Measurements from ENCODE around the gene CDK14.

CDK14 gene

DNA sequence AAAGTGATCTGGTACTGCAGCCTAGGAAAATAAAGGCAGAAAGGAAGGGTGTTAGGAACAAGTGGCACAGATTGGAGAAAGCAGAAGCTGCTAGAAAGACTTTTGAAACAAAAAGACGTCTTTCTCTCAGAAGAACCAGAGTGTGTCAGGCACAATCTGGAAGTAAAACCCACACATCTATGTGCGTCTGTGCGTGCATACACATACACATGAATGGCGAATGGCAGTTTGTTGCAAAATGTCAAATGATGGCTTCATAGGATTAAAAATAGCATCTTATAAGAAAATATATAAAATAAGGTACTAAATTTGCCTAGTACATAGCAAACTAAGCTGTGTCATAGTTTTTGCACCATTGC is 246.3 kb downstream of the CDK14 start:
- DNase-seq (ENCODE audit: low spot score): no peak

DNA sequence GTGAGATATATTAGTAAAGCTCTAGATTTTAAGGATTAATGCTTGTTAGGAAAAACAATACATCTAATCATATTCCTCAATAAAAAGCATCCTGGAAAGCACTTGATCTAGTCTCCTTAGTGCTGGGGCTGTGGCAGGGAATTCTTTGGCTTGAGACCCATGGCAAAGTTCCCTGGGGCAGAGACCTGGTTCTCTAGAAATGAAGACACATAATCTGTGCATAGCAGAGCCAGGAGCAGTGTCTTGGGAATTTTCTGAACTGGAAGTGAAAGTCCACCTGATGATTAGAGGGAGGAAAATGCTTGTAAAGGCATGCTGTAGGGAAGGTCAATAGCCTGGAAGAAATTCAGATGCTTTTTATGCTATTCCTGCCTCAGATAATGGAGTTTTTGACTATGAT is 247.4 kb downstream of the CDK14 start:
- no peak for DNase-seq (ENCODE audit: low spot score)

DNA sequence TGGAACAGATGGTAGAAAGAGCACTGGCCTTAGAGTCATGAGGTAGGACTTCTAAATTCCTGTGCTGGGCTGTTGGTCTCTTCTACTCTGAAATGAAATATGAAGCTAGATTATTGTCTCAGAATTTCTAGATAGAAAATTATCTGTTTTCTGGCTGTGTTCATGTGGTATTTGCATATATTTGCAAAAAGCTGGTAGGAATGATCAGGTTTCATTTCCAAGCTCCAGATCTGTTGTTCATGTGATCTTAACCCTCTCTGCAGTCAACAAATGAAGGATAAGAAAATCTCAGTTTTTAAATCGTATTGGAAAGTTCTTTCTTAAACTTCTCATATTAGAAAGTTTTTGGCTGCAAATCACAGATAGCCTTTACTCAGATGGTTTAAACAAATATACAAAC is 248.3 kb downstream of the CDK14 start:
- DNase-seq (ENCODE audit: low spot score): no peak

DNA sequence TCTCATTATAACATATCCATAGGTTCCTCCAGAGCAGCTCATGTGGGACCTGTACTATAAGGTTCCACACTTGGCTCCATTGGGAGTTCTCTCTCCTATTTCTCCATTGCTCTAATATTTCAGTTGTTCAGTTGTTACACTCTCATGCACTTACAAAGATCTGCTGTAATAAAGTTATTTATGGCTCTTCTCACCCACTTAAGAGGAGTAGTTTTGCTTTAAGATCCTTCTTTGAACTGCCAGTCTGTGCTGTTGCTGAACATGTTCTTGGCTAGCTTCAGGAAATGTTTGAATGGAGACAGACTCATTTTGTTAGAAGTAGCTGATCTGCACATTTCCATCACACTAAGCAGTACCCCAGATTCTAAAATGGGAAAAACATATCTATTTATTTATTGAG is 250.1 kb downstream of the CDK14 start:
- DNase-seq (ENCODE audit: low spot score): no peak

DNA sequence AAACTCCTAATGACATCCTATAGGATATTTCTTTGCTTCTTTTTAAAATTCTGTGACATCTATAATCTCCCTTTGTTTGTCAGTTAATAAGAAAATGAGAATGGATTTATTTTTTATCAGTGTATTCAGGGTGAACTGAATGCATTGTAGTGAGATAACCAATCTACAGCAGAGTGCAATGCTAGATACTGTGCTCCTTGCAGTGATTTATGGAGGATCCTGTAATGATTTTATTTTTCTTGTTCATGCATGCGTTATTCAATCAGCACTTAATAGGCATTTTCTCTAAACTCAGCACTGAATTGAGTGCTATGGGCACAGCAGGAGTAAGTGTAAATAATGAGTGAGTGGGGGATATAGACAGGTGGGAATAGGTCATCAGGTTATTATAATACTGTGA is 253.9 kb downstream of the CDK14 start:
- no peak for DNase-seq (ENCODE audit: low spot score)

DNA sequence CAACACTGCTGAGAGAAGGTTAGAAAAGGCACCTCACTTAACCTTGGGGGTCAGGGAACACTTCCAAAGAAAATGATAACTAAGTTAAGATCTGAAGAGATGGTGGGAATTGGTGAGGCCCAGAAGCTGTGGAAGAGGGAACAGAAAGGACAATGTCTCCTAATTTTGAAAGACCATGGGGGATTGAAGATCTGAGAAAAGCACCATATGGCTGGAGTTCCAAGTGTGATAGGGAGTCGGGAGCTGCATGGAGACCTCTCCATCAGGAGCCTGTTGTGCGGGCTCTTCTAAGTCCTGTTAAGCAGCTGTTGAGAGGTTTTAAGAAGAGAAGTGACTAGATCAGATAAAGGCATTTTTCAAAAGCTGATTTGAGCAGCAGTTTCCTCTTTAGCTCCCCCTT is 254.3 kb downstream of the CDK14 start:
- no peak for DNase-seq (ENCODE audit: low spot score)

DNA sequence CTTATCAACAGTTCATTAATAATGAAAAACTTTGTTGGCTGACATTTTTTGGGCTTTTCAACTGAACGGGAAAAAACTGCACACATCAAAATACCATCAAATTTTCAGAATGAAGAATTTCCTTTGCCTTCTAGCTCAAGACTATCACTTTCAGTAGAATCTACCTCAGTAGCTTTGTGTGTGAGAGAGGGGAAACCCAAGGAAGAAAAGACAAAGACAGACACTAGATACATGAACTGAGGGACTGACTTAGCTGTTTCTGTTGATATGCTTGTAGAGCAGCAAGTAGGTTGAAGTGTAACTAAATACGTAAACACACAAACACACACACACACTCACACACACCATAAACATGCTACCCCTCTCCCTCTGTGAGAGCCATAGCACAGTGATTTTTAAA is 257.1 kb downstream of the CDK14 start:
- no peak for DNase-seq (ENCODE audit: low spot score)

DNA sequence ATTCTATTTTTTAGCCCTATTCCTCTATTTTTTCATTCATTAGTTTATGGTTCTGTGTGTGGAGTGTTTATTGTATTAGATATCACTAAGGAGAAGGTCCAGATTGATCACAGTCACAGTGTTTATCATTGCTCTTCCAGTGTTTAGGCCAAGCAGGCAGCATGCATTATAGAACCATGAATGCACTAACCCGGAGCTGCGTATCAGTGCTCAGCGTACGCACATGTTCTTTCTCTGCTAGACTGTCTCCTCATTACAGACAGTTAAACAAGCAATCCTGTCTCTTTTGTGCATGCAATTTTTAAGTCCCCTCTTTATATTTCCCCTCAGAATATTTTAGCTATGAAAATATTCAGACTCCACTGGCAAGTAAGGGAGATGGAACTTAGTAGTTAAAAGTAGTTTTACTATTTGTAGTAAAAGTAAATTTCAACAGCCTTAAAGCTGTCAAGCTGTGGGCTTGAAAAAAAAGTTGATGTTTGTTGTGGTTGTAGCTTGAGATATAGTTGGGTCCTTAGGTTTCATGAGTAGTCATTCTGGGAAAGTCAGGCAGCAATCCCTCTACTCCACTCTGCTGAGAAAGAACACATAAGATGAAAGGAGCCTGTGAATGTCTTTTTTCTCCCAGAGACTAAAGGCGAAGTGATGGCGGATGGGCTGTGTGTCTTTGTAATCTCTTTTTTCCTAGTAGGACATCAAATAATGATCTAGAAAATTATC is 260.4 kb downstream of the CDK14 start:
- DNase-seq (ENCODE audit: low spot score): no peak

DNA sequence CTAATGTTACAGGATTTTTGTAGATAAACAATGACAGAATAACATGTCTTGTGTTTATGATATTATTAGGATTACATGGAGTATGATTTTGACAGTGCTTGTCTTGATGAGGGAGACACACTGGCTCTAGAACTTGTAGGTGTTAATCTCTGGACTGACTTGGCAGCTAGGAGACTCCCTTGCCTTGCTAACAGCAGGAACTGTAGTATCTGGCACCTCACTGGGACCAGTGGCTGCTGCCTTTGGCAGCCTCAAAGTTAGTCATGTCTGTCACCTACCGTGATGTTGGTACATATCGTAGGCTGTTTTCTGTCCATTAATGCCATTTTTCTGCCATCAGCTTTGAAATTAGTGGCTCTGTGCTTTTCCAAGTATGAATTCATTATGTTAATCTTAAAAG is 261.5 kb downstream of the CDK14 start:
- DNase-seq (ENCODE audit: low spot score): no peak

DNA sequence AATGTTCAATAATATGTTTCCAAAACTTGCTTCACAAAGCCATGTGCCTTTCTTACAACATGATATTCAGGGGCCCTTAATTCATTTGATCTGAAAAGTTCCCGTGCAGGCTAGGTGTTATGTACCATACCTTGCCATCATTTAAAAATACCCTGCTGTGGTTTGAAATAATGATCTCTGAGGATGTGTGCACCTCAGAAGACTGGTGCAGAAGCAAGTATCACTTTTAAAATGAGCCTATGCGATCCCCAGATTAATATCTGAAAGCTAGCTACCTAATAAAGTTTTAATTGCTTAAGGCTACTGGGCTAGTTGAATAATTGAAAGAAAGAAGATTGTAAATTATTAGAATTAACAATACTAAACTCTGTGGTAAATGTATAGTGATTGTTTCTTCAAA is 262.4 kb downstream of the CDK14 start:
- DNase-seq (ENCODE audit: low spot score): no peak

DNA sequence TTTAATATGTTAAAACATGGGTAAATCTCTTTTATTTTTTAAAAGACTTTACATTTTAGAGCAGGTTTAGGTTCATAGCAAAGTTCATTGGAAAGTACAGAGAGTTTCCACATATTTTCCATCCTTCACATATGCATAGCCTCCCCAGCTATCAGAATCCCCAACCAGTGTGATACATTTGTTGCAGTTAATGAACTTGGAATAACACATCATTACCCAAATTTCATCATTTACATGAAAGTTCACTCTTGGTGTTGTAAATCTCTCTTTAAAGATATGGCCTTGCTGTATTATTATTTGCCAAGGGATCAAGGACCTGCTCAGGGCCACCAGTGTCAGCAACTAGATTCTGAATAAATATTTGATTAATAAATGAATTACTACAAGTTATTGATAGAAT is 263.4 kb downstream of the CDK14 start:
- no peak for DNase-seq (ENCODE audit: low spot score)

DNA sequence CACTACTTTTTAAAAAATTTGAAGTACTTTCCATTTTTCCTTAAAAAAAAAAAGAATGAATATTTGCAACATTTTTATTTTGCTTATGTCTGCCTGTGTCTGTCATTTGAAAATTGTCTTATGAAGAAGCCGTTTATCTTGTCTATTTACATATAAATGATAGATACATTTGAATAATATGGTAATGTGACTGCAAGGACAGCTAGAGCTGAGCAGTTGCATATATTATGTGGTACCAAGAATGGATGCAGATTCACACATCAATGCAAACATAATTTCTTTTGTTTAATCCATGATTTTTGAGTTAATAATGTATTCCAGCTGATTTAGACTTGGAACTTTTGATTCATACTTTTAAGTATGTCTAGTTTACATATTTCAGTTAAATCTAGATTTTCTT is 268.0 kb downstream of the CDK14 start:
- no peak for DNase-seq (ENCODE audit: low spot score)

DNA sequence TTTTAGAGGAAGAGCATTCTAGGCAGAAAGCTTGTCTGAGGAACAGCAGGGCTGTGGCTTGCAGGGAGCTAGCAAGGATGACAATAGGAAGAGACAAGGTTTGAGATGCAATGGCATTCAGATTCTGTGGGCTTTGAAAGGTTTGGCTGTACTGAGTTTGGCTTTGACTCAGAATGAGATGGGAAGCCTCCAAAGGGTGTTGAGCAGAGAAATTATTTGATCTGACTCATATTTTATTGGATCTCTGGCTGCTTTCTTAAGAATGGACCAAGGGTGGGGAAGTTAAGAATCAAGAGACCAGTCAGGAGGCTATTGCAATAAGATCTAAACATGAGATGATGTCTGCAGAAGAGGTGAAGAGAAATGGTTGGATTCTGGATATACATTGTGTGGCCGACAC is 273.2 kb downstream of the CDK14 start:
- no peak for DNase-seq (ENCODE audit: low spot score)

DNA sequence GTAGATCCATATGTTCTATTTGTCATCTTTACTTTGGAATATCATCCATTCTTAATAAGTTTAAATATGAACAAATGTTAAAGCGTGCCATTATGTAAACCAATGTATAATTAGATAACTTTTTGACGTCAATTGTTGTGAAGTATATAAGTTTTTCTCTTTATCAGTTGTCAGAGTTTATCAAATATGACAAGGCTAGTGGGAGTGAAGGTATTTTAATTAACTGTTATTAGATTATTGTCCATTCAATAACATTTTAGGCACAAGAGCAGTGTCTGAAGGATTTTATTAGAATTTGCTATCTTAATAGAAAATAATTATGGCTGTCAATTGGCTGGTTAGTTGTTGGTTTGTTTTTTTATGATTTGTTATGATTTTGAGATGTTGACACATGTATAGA is 280.6 kb downstream of the CDK14 start:
- no peak for DNase-seq (ENCODE audit: low spot score)

DNA sequence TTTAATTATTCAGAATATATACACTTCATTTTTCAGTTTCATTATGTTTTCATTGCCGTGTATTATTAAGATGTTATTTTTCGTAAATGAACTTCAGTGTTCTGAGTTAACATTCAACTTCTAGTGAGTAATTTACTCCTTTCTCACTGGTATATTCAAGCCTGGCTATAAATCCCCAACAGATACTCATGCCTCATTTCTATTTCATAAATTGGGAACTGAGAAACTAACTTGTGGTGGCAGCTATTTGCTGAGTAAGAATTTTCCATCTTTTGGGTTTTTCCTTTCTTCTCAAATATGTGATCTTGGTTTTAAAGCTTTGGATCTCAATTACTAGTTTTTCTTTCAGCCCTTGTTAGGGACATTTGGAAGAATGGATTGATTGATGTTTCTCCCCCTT is 281.1 kb downstream of the CDK14 start:
- no peak for DNase-seq (ENCODE audit: low spot score)

DNA sequence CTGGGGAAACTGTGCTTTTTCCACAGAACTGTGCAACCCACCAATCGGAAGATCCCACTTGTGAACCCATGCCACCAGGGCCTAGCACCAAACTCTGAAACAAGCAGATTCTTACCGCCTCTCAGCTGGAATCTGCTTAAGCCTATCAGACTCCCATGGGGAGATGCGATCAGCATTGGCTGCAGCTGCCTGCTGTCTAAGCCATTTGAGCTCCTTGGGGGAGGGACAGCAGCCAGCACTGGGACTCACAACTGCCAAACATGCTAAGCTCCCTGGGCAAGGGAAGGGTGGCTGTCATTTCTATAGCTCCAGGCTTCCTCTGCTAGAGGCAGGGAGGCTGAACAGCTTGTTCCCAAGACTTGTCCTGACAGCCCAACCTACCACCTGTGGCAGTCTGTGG is 283.8 kb downstream of the CDK14 start:
- DNase-seq (ENCODE audit: low spot score): no peak

DNA sequence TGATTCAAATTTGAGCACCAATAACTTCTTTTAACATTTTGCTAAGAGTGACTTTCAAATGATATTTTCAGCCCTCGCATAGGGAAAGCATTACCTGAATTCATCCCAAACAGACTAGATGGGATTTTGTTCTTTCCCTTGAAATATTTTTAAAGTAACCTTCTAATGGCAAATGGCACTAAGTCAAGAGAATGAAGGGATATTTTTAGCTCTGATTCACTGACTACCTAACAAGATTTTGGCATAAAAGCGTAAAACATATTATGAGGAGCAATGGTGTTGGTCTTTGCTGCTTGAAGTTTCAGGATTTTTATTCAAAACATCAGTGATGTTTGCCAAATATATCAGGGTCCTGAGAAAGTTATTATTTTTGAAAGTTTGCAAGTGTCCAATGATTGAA is 290.3 kb downstream of the CDK14 start:
- no peak for DNase-seq (ENCODE audit: low spot score)

DNA sequence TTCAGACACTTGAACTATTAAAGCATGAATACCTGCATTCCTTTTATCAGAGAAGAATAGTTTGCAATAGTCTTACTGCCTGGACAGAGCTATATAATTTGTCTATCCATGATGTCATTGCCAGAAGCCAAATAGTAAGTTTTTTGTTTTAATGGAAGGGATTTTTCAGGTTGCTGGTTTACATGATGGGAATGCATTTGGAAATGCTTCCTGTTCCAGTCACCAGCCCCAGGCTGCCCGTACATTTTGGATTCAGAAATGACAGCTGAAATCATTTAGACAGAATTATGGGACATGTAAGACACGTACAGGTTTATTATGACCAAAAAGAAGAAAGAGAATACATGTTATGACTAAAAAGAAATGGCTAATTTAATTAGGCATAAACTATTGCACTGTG is 293.1 kb downstream of the CDK14 start:
- DNase-seq (ENCODE audit: low spot score): no peak

DNA sequence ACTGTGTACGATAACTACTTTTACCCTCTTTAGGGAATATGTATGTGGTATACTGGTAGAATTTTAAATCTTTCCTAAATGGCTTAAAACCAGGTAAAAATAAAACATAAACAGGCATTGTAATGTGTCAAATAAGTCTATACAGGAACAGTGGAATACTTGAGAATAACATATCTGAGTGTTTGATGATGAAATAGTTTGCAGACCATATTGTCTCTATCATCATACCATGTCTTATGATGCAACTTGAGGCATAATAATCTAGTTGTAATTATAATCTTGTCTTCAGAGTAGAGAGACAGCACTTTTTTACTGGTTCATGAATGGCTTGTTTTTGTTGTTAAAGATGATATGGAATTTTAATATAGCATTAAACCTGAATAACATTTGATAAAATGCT is 293.5 kb downstream of the CDK14 start:
- DNase-seq (ENCODE audit: low spot score): no peak

DNA sequence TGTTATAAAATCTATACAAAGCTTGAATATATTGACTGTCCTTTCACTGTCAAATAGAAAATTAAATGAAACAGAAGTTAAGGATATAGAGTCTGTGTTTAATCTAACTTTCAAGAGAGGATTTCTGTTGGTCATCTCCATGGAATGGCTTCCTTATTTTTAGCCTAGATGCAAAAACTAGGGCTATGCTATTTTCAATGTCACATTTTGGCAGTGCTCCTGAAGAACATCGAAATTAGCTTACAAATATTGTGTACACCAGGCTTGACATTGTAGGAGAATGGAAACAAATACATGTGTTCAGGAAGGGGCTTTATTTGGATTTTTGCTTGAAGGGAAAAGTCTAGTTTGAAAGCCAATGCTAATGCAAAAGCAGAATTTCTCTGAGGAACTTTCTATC is 295.4 kb downstream of the CDK14 start:
- DNase-seq (ENCODE audit: low spot score): no peak

DNA sequence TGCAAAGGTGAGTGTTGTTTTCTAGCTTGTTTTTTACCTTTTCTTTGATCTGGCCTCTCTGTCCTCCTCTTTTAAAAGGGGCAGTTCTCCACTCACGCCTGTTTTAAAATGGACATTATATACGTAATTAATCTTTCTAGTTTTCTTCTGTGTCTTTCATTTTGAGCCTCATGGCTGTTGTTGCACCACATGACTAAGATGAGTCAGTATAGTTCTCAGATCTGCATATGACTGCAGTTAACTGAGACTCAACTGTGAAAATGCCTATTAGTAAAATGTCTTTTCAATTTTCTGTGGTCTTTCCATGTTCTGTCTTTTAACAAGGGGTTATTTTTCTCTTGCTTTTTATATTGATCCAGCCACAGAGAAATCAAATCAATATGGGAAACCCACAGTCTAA is 296.1 kb downstream of the CDK14 start:
- no peak for DNase-seq (ENCODE audit: low spot score)

DNA sequence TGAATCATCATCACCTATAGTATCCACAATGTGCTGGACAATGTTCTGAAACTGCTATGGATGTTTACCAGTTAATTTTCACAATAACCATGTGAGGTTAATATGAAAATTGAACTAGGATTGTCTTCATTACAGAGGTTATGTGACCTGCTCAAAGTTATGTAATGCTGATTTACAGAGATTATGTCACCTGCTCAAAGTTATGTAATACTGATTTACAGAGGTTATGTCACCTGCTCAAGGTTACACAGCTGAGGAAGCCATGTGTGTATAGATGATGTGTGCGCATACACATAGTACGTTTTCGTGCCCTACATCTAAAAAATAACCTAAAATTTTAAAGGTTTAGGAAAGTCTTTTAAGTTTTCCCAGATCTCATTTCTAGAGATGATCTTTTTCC is 298.0 kb downstream of the CDK14 start:
- no peak for DNase-seq (ENCODE audit: low spot score)

DNA sequence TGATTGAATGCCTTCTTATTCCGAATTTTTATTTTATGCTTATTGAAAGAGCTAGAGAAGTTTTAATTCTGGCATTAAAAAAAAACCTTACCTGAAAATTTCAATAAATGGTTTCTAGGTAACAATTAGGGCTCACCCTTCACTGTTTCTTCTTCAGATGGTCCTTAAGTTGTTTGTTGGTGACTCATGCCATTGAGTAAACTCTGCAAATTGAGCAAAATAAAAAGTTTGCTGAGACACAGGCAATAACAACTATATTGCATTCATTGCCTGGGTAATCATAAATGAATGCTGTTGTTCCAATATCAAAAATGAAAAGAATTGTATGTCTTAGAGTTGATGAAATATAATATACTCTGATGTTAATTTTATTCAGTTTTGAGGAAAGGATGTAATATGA is 300.3 kb downstream of the CDK14 start:
- no peak for DNase-seq (ENCODE audit: low spot score)

DNA sequence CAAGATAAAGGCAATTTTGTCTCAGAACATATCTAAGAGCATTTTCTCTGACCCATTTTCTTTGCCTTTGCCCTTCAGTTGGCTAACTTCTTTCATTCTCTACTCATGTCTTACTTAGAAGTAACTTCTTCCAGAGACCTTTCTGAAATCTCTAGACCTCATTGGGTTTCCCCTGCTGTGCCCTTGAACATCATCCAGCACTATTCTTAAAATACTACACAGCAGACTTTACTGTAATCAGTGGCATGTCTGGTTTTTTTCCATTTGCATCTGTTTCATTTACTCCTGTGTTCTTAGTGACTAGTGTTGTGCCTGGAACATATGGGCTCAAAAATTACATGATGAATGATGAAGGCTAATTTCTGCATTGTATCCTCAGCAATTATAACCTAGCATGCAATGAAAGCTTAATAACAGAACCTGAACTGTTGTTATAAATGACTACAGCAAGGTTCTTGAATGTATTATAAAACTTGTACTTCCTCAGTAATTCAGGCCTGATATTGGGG is 301.9 kb downstream of the CDK14 start:
- no peak for DNase-seq (ENCODE audit: low spot score)

Measured in globus pallidus (tissue), 1 donor.